Naive thymus-derived CD8-positive, alpha-beta T cell (primary cell): ENCODE measurements around the gene AGMO. TPM values are rescaled to one million over a fixed set of nuclear protein-coding genes. Genes with fewer than 3 reads are reported as not detected.

Source experiments
- ATAC-seq, 2 donors: fragments of 150-1000 bp; cut with Tn5 transposase in 1 of 2; sonication (Bioruptor Pico), chemical (Tn5 transposase) in 1 of 2; 1 replicate in 1 of 2; 2 replicates in 1 of 2; pipeline ENCODE4 v1.10.0; 2021; ENCODE audit warnings: mild to moderate bottlenecking in 2 of 2, moderate library complexity in 2 of 2
- POLR2A ChIA-PET: fragments of 350-600 bp; sonication (Branson Sonifier 250); formaldehyde crosslinking; loops from one replicate; lab custom pipeline; 2021; ENCODE audit warnings: antibody characterized with exemption; lab: Charles Lee
- DNase-seq, 10 donors: peaks; one replicate each; pipeline versions ENCODE4 v3.0.0 to v3.0.0-alpha.2; 2020 to 2022
- H3K27ac Mint-ChIP-seq, 10 donors: one replicate each; pipeline ENCODE4 v1.8.0; 2020 to 2022; ENCODE audit warnings: mild to moderate bottlenecking in 10 of 10, mixed read lengths in 10 of 10, moderate library complexity in 4 of 10, inconsistent platforms in 1 of 10
- H3K27me3 Mint-ChIP-seq, 5 donors: one replicate each; pipeline ENCODE4 v1.8.0; 2021 to 2022; ENCODE audit warnings: mixed read lengths in 5 of 5
- H3K36me3 Mint-ChIP-seq, 3 donors: one replicate each; pipeline ENCODE4 v1.8.0; 2020 to 2022; ENCODE audit warnings: mixed read lengths in 3 of 3, mild to moderate bottlenecking in 2 of 3, inconsistent platforms in 1 of 3
- H3K4me1 Mint-ChIP-seq, 4 donors: one replicate each; pipeline ENCODE4 v1.8.0; 2021 to 2022; ENCODE audit warnings: mixed read lengths in 4 of 4
- H3K4me3 Mint-ChIP-seq, 10 donors: one replicate each; pipeline ENCODE4 v1.8.0; 2020 to 2022; ENCODE audit warnings: mild to moderate bottlenecking in 10 of 10, mixed read lengths in 10 of 10, moderate library complexity in 6 of 10, inconsistent platforms in 1 of 10
- H3K9me3 Mint-ChIP-seq, 9 donors: one replicate each; pipeline ENCODE4 v1.8.0; 2020 to 2022; ENCODE audit warnings: mixed read lengths in 9 of 9, mild to moderate bottlenecking in 3 of 9, inconsistent platforms in 1 of 9, moderate library complexity in 1 of 9
- polyA plus RNA-seq, 3 donors: library from polyadenylated mRNA; unstranded; fragments of 300-500 nt; fragmentation: Illumina TruSeq; gene quantifications; one replicate each; pipeline ENCODE4 v1.2.3, GENCODE V29; 2021
- total RNA-seq, 8 experiments: library from RNA in 2 of 8; stranded (reverse) in 2 of 8; gene quantifications; one replicate each; pipeline ENCODE4 v1.2.3 and lab custom pipeline; 2021 to 2026

AGMO gene
- total and polyA plus RNA-seq, 5 experiments from 2014 or later, result not detected

GRCh38 chr7:15582773-15583172 lies 21.0 kb upstream of the AGMO start:
- ATAC-seq, result no peak
- Mint-ChIP-seq H3K27ac (no peak overlapping the region), H3K4me3 (no peak overlapping the region), H3K36me3 (no peaks in the 10 kb centered on the region), H3K9me3 (peaks cover 0 to 20% (median 10%) of the 10 kb centered on the region in 9 donors), H3K4me1 (no peaks in the 10 kb centered on the region), H3K27me3 (no peaks in the 10 kb centered on the region)
- no peak for DNase-seq
- POLR2A ChIA-PET, result no interaction called here

GRCh38 chr7:15581352-15581951 lies 19.6 kb upstream of the AGMO start:
- DNase-seq (no peak), ATAC-seq (no peak)
- H3K4me1 Mint-ChIP-seq, result no peaks in the 10 kb centered on the region
- H3K4me3 Mint-ChIP-seq, result no peak overlapping the region
- peaks cover 0 to 27% (median 8%) of the 10 kb centered on the region in 9 donors for H3K9me3 Mint-ChIP-seq
- H3K27ac Mint-ChIP-seq, result no peak overlapping the region
- no peaks in the 10 kb centered on the region for H3K36me3 Mint-ChIP-seq
- POLR2A ChIA-PET, result no interaction called here
- H3K27me3 Mint-ChIP-seq, result no peaks in the 10 kb centered on the region

GRCh38 chr7:15580604-15581351 lies 19.0 kb upstream of the AGMO start:
- POLR2A ChIA-PET, result no interaction called here
- H3K27ac Mint-ChIP-seq, result no peak overlapping the region
- H3K36me3 Mint-ChIP-seq, result no peaks in the 10 kb centered on the region
- no peaks in the 10 kb centered on the region for H3K27me3 Mint-ChIP-seq
- ATAC-seq (no peak), DNase-seq (no peak)
- no peak overlapping the region for H3K4me3 Mint-ChIP-seq
- peaks cover 0 to 27% (median 8%) of the 10 kb centered on the region in 9 donors for H3K9me3 Mint-ChIP-seq
- no peaks in the 10 kb centered on the region for H3K4me1 Mint-ChIP-seq

- no peak for ATAC-seq
- H3K9me3 Mint-ChIP-seq, result peaks cover 0 to 24% (median 4%) of the 10 kb centered on the region in 9 donors
- no peak overlapping the region for H3K4me3 Mint-ChIP-seq
- POLR2A ChIA-PET, result no interaction called here
- H3K27me3 Mint-ChIP-seq, result no peaks in the 10 kb centered on the region
- H3K36me3 Mint-ChIP-seq, result no peaks in the 10 kb centered on the region
- no peak overlapping the region for H3K27ac Mint-ChIP-seq
- no peak for DNase-seq
- no peaks in the 10 kb centered on the region for H3K4me1 Mint-ChIP-seq
Measured at GRCh38 chr7:15577600-15577999, 15.8 kb upstream of the AGMO start.

- Mint-ChIP-seq H3K9me3 (peaks cover 0 to 19% (median 6%) of the 10 kb centered on the region in 9 donors), H3K4me1 (no peaks in the 10 kb centered on the region), H3K36me3 (no peaks in the 10 kb centered on the region), H3K4me3 (no peak overlapping the region), H3K27ac (no peak overlapping the region), H3K27me3 (no peaks in the 10 kb centered on the region)
- POLR2A ChIA-PET, result no interaction called here
- DNase-seq (no peak), ATAC-seq (no peak)
Measured at GRCh38 chr7:15571301-15571878, 9.6 kb upstream of the AGMO start.

GRCh38 chr7:15567652-15568051 lies 5.8 kb upstream of the AGMO start:
- no peaks in the 10 kb centered on the region for H3K27me3 Mint-ChIP-seq
- ATAC-seq (no peak), DNase-seq (no peak)
- POLR2A ChIA-PET, result no interaction called here
- no peaks in the 10 kb centered on the region for H3K4me1 Mint-ChIP-seq
- H3K27ac Mint-ChIP-seq, result no peak overlapping the region
- H3K36me3 Mint-ChIP-seq, result no peaks in the 10 kb centered on the region
- H3K4me3 Mint-ChIP-seq, result no peak overlapping the region
- H3K9me3 Mint-ChIP-seq, result peaks cover 0 to 10% (median 2%) of the 10 kb centered on the region in 9 donors

GRCh38 chr7:15567036-15567435 lies 5.2 kb upstream of the AGMO start:
- Mint-ChIP-seq H3K9me3 (peaks cover 0 to 10% (median 2%) of the 10 kb centered on the region in 9 donors), H3K27ac (no peak overlapping the region), H3K36me3 (no peaks in the 10 kb centered on the region), H3K4me1 (no peaks in the 10 kb centered on the region), H3K27me3 (no peaks in the 10 kb centered on the region), H3K4me3 (no peak overlapping the region)
- ATAC-seq (no peak), DNase-seq (no peak)
- POLR2A ChIA-PET, result no interaction called here

- Mint-ChIP-seq H3K27me3 (no peaks in the 10 kb centered on the region), H3K4me1 (no peaks in the 10 kb centered on the region), H3K27ac (no peak overlapping the region), H3K4me3 (no peak overlapping the region), H3K9me3 (peaks cover 0 to 10% (median 2%) of the 10 kb centered on the region in 9 donors), H3K36me3 (no peaks in the 10 kb centered on the region)
- no peak for DNase-seq
- POLR2A ChIA-PET, result no interaction called here
- no peak for ATAC-seq
Measured at GRCh38 chr7:15566476-15566875, 4.7 kb upstream of the AGMO start.

GRCh38 chr7:15560968-15561367 lies 847 bp downstream of the AGMO start:
- Mint-ChIP-seq H3K27ac (no peak overlapping the region), H3K36me3 (no peaks in the 10 kb centered on the region), H3K4me3 (no peak overlapping the region), H3K27me3 (no peaks in the 10 kb centered on the region), H3K4me1 (no peaks in the 10 kb centered on the region), H3K9me3 (peaks cover 0 to 10% (median 0%) of the 10 kb centered on the region in 9 donors)
- no peak for ATAC-seq
- POLR2A ChIA-PET, result no interaction called here
- DNase-seq, result no peak

- DNase-seq (no peak), ATAC-seq (no peak)
- H3K4me3 Mint-ChIP-seq, result no peak overlapping the region
- H3K27me3 Mint-ChIP-seq, result no peaks in the 10 kb centered on the region
- no peak overlapping the region for H3K27ac Mint-ChIP-seq
- H3K9me3 Mint-ChIP-seq, result peaks cover 0 to 10% (median 0%) of the 10 kb centered on the region in 9 donors
- POLR2A ChIA-PET, result no interaction called here
- no peaks in the 10 kb centered on the region for H3K36me3 Mint-ChIP-seq
- no peaks in the 10 kb centered on the region for H3K4me1 Mint-ChIP-seq
Measured at GRCh38 chr7:15559416-15559928, 2.3 kb downstream of the AGMO start.

- no peak overlapping the region for H3K27ac Mint-ChIP-seq
- H3K9me3 Mint-ChIP-seq, result peaks cover 0 to 10% (median 2%) of the 10 kb centered on the region in 9 donors
- POLR2A ChIA-PET, result no interaction called here
- DNase-seq (no peak), ATAC-seq (no peak)
- H3K27me3 Mint-ChIP-seq, result no peaks in the 10 kb centered on the region
- H3K36me3 Mint-ChIP-seq, result no peaks in the 10 kb centered on the region
- no peak overlapping the region for H3K4me3 Mint-ChIP-seq
- H3K4me1 Mint-ChIP-seq, result no peaks in the 10 kb centered on the region
Measured at GRCh38 chr7:15558756-15559155, 3.1 kb downstream of the AGMO start.

GRCh38 chr7:15557686-15558085 lies 4.1 kb downstream of the AGMO start:
- DNase-seq (no peak), ATAC-seq (no peak)
- Mint-ChIP-seq H3K27me3 (no peaks in the 10 kb centered on the region), H3K27ac (no peak overlapping the region), H3K9me3 (peaks cover 0 to 10% (median under 1%) of the 10 kb centered on the region in 9 donors), H3K4me3 (no peak overlapping the region), H3K4me1 (no peaks in the 10 kb centered on the region), H3K36me3 (no peaks in the 10 kb centered on the region)
- POLR2A ChIA-PET, result no interaction called here

GRCh38 chr7:15557186-15557585 lies 4.6 kb downstream of the AGMO start:
- POLR2A ChIA-PET, result no interaction called here
- H3K4me3 Mint-ChIP-seq, result no peak overlapping the region
- DNase-seq (no peak), ATAC-seq (no peak)
- H3K27me3 Mint-ChIP-seq, result no peaks in the 10 kb centered on the region
- H3K36me3 Mint-ChIP-seq, result no peaks in the 10 kb centered on the region
- peaks cover 0 to 10% (median 0%) of the 10 kb centered on the region in 9 donors for H3K9me3 Mint-ChIP-seq
- no peaks in the 10 kb centered on the region for H3K4me1 Mint-ChIP-seq
- no peak overlapping the region for H3K27ac Mint-ChIP-seq
